ENCODE data around the gene TMC6. TPM values are rescaled to one million over a fixed set of nuclear protein-coding genes. Genes with fewer than 3 reads are reported as not detected.

The TMC6 gene
- total and polyA plus RNA-seq, 4 donors = 7.7 to 61.9 (median 13.3) TPM

DNA sequence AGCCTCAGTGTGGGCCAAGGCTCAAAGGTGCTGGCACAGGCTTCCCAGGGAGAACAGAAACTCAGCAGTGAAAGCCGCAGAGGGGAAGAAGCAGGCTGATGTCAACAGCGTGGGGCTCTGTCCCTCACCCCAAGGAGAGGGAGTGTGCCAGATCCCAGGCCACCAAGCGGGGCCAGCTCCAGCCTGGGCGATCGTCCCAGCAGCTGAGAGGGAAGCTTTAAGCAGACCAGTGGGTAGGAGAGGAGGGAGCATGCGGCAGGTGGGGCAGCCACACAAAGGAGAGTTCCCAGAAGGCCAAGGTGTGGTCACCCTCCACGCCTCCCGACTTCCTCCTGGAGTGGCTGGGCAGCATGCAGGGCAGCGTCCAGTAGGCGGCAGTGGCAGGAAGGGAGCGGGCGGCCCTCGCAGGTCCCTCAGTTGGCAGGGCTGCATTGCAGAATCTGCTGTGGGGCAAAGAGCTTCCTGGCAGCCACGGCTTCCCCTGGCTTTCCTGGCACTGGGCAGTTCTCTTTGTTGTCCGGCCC is 45.9 kb upstream of the TMC6 start:
- Histone ChIP-seq H3K36me3 (ENCODE audit: control insufficient read depth in 4 of 4, insufficient read depth in 3 of 4, low read depth in 1 of 4, low read length in 3 of 4) (peaks cover 0 to 21% (median 4%) of the 10 kb centered on the region in 4 donors), H3K9ac (ENCODE audit: low read depth in 1 of 2, low read length in 2 of 2) (no peak overlapping the region), H3K27me3 (ENCODE audit: control insufficient read depth in 4 of 4, insufficient read depth in 4 of 4, low read length in 3 of 4) (no peaks in the 10 kb centered on the region), H3K27ac (ENCODE audit: low read depth in 1 of 2, low read length in 2 of 2) (peak overlapping the region; percentile 69 to 76), H3K4me3 (ENCODE audit: low read depth in 1 of 3, low read length in 3 of 3) (peak overlapping the region; percentile 7 to 49 (median 31)), H3K9me3 (ENCODE audit: control insufficient read depth in 4 of 4, low read length in 3 of 4) (no peaks in the 10 kb centered on the region), H3K4me1 (ENCODE audit: control insufficient read depth in 4 of 4, insufficient read depth in 4 of 4, low read length in 3 of 4) (peaks cover 20 to 51% (median 39%) of the 10 kb centered on the region in 4 donors)
- no peak for DNase-seq (ENCODE audit: low spot score)
- TF ChIP-seq SP1 (IDR thresholded peaks at IDR 0.05) (peak; percentile 65), CTCF (IDR thresholded peaks at IDR 0.05; ENCODE audit: low read depth, low read length, missing input control) (peak; percentile 88), FOXA2 (IDR thresholded peaks at IDR 0.05) (no peak), GABPA (IDR thresholded peaks at IDR 0.05 in 1 of 2, conservative IDR thresholded peaks at IDR 0.05 in 1 of 2) (peak in 1 of 2 donors; percentile 10), TAF1 (conservative IDR thresholded peaks at IDR 0.05) (peak; percentile 64), REST (IDR thresholded peaks at IDR 0.05) (no peak), EGR1 (IDR thresholded peaks at IDR 0.05; ENCODE audit: low read depth in 2 of 2) (peak in 1 of 2 donors; percentile 42), YY1 (IDR thresholded peaks at IDR 0.05) (no peak), JUND (IDR thresholded peaks at IDR 0.05) (peak in 1 of 2 donors; percentile 0), RAD21 (IDR thresholded peaks at IDR 0.05) (peak; percentile 73 to 85), HNF4A (conservative IDR thresholded peaks at IDR 0.05) (peak in 1 of 2 donors; percentile 37), RXRA (IDR thresholded peaks at IDR 0.05) (peak in 1 of 2 donors; percentile 74)
- TF ChIP-seq, protein P1, sequence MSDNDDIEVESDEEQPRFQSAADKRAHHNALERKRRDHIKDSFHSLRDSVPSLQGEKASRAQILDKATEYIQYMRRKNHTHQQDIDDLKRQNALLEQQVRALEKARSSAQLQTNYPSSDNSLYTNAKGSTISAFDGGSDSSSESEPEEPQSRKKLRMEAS (IDR thresholded peaks at IDR 0.05) = peak; percentile 83
- 18% methylated on average over 15 of the region's 15 CpGs for WGBS

GRCh38 chr17:78173097-78173715 is 44.7 kb upstream of the TMC6 start:
- TF ChIP-seq RXRA (IDR thresholded peaks at IDR 0.05) (peak in 1 of 2 donors; percentile 55), FOXA1 (IDR thresholded peaks at IDR 0.05) (no peak), YY1 (IDR thresholded peaks at IDR 0.05) (no peak), EGR1 (IDR thresholded peaks at IDR 0.05; ENCODE audit: low read depth in 2 of 2) (no peak), FOXA2 (IDR thresholded peaks at IDR 0.05) (no peak), TAF1 (conservative IDR thresholded peaks at IDR 0.05) (no peak), RAD21 (IDR thresholded peaks at IDR 0.05) (no peak), NR2F2 (IDR thresholded peaks at IDR 0.05) (peak; percentile 90)
- TF ChIP-seq, protein P1 (IDR thresholded peaks at IDR 0.05) = no peak
- H3K36me3 ChIP-seq (ENCODE audit: control insufficient read depth in 4 of 4, insufficient read depth in 3 of 4, low read depth in 1 of 4, low read length in 3 of 4) = peaks cover 0 to 21% (median 4%) of the 10 kb centered on the region in 4 donors
- no peak for DNase-seq (ENCODE audit: low spot score)

More at GRCh38 chr17:78173097-78173715, 44.7 kb upstream of the TMC6 start:
- Histone ChIP-seq H3K4me3 (ENCODE audit: low read depth in 1 of 3, low read length in 3 of 3) (no peak overlapping the region), H3K27ac (ENCODE audit: low read depth in 1 of 2, low read length in 2 of 2) (peak overlapping the region; percentile 69 to 76), H3K9me3 (ENCODE audit: control insufficient read depth in 4 of 4, low read length in 3 of 4) (no peaks in the 10 kb centered on the region), H3K9ac (ENCODE audit: low read depth in 1 of 2, low read length in 2 of 2) (no peak overlapping the region), H3K27me3 (ENCODE audit: control insufficient read depth in 4 of 4, insufficient read depth in 4 of 4, low read length in 3 of 4) (no peaks in the 10 kb centered on the region), H3K4me1 (ENCODE audit: control insufficient read depth in 4 of 4, insufficient read depth in 4 of 4, low read length in 3 of 4) (peaks cover 23 to 55% (median 43%) of the 10 kb centered on the region in 4 donors)
- WGBS = 70% methylated on average over 11 of the region's 11 CpGs
